Measurements from ENCODE around the gene CALML5.

The CALML5 gene

DNA sequence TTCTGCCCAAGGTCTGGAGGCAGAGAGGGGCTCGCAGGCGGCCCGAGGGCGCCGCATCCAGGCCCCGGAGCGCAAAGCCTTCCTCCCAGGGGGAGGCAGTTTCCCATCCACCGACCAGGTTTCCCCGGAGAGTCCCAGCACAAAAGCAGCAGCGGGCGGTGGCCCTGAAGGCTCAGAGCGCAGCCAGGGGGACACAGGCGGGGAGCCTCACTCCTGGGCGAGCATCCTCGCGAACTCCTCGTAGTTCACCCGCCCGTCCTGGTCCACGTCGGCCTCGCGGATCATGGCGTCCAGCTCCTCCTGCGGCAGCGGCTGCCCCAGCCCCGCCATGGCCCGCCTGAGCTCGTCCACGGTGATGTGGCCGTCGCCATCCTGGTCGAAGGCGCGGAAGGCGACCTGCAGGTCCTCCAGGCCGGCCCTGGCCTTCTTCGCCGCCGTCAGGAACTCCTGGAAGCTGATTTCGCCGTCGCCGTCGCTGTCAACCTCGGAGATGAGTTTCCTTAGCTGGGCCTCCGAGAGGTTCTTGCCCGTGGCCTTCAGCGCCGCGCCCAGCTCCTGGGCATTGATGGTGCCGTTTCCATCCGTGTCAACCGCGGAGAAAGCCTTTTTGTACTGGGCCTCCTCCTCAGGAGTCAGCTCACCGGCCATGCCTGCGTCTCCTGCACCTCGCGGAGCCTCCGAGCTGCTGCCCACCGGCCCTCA lies 428 bp downstream of the CALML5 start:
- no peak for DNase-seq

DNA sequence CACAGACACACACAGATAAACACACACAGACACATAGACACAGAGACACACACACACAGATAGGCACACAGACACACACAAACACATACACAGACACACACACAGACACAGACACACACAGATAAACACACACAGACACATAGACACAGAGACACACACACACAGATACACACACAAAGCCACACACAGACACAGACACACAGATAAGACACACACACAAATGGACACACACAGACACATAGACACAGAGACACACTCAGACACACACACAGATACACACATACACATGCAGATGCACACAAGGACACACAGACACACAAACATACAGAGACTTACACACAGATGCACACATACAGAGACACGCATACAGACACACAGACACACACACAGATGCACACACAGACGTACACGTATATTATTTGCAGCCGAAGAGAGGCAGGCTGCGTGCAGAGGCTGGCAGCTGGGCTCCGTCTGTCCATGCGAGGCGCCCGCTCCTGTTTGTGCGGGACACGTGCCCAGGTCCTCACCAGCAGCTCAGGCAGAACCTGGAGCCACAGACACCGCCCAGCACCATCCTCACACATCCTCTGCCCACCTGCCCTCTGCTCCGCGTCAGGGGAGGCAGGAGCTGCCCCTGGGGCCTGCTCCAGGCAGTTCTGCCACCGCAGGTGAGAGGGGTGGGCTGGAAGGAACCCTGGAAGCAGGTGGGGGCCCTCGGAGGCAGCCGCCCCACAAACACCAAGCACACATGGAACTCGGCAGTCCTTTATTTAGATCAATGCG lies 1.2 kb downstream of the CALML5 start:
- no peak for DNase-seq

DNA sequence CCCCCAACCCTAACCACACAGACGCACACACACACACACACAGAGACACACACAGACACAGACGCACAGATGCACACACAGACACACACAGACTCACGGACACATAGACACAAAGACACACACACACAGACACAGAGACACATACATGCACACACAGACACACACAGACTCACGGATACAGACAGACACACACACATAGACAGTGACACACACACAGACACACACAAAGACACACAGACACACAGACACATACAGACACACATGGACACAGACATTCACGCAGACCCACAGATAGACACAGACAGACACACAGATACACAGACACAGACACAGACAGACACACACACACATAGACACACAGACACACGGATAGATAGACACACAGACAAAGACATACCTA lies 2.1 kb downstream of the CALML5 start:
- DNase-seq = no peak

DNA sequence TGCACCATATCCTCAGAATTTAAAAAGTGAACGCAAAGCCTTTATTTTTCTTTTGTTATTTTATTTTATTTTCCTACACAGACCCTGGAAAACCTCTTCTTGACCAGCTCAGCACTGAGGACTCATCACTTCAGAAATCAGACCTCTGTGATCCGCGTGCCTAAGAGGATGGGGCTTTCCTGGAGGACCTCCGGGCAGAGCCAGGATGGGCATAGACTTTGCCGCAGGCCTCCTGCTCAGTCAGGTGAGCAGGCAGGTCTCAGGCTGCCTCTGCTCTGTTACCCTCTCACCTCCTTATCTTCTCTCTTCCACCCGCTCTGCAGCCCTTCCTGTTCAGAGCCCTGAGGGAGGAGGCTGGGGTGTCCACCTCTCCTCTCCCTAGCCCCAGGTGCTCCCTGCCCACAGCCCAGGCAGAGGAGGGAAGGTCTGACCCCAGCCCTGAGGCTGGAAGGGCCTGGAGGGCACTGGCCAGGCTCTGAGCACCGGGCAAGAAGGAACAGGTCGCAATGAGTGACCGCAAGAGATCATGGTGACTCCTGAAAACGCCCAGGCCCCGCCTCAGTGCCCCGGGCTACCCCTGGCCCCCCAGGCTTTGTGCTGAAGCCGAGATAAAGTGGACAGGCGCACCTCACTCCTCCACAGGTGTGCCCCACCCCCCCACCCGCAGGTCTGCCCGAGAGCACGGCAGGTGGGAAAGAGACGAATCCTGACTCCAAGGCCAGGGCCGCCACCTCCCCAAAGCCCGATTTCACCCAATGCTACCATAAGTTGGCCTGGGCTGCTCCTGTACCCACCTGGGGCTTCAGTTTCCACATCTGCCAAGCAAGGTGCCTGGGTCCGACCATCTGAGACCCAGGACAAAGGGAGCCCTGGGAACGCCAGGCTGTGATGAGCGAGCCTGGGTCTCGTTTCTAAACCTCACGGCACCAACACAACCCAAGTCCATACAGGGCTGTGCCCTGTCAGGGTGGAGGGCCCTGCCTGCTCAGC lies 2.8 kb downstream of the CALML5 start:
- DNase-seq = no peak

DNA sequence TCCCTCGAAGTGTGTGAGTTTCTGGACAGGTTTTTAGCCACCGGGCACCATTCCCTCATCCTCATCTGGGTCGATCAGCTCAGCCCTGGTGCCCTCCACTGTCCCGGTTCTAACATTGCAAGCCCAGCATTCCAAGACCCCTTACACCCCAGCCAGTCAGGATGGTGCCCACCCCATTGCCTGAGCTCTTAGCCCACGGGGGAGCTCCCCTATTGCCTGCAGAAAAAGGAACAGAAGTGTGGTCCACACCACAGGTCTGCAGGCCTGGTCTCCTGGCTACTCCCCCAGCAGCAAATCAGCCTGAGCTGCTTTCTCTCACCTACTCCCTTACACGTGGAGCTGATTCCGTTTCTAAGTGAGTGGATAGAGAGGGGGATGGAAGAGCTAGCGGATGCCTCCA lies 4.8 kb downstream of the CALML5 start:
- no peak for DNase-seq

DNA sequence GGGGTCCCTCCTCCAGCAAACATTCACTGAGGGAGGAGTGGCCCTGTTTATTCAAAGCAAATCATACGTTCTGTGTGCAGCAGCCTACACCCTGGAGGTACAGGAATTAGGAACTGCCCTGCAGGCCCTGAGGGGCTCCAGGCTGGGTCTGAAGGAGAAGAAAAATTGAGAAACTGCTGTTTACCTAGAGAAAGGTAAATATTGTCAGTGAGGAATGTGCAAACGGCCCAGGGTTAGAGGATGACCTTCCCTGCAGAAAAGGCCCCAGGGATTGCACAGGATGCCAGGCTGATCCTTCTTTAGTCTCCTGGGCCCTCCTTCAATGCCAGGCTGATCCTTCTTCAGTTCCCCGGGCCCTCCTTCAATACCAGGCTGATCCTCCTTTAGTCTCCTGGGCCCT lies 5.7 kb downstream of the CALML5 start:
- no peak for DNase-seq

DNA sequence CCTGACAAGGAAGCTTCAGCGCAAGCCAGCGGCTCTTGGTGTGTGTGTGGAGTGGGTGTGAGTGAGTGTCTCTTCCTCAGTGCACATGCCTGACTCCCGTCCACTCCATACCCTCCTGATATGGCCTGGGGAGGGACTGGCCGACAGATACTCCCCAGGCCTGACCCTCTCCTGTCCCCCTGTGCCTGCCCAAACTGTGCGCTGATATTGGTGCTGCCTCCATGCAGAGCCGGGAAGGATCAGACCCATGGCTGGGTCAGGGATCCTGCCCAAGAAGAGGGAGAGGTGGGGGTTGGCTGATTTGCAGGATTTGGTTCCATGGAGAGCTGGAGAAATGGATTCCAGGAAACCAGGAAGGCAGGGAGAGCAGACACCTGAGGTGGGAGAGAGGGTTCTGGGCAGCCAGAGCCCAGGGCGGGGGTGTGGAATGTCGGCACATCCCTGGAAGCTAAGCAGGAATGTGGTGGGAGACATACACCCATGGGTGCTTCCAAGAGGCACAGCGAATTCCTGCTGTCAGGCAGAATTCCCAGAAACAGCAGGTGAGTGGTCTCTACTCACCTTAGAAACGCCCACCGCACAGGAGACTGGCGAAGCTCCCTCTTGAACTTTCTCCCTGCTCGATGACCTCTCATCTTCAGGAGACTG lies 6.3 kb downstream of the CALML5 start:
- no peak for DNase-seq

DNA sequence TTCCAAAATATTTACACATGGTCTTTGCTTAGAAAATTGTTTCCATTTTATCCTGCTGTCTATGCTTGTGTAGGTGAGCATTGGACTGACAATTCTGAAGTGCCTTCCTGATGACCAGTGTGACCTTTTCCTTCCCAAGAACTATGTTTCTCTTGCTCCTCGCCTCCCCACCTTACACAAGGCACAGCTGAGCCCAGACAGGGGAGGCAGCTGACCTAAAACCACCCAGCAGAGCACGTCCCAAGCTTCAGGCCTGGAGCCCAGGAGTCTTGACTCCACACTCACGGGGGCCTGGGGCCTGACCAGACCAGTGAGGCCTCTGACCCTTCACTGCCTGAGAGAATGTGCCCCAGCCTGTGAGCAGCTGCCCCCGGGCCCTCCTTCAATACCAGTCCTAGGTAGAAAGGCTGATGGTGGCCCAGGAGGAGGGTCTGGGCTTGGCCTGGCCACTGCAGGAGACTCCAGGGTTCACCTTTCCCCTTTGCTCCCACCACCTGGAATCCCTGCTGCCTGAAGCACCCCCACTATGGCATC lies 7.0 kb downstream of the CALML5 start:
- DNase-seq = no peak

DNA sequence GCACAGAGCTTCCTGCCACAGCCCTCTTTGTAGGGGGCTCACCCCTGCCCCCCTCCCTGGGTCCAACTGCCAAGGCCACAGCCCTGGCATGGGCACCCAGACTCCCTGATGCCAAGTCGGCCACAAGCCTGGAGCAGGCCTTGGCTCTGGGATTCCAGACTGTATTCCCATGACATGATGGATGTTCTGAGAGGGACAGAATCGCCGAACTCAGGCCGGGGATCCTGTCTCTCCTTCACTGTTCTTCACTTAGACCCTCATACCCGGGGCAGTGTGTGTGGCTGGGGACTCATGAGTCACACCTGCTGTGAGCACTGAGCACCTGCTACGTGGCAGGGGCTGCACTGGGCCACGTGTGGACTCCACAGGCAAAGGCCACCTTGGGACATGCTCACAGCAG lies 7.9 kb downstream of the CALML5 start:
- no peak for DNase-seq

DNA sequence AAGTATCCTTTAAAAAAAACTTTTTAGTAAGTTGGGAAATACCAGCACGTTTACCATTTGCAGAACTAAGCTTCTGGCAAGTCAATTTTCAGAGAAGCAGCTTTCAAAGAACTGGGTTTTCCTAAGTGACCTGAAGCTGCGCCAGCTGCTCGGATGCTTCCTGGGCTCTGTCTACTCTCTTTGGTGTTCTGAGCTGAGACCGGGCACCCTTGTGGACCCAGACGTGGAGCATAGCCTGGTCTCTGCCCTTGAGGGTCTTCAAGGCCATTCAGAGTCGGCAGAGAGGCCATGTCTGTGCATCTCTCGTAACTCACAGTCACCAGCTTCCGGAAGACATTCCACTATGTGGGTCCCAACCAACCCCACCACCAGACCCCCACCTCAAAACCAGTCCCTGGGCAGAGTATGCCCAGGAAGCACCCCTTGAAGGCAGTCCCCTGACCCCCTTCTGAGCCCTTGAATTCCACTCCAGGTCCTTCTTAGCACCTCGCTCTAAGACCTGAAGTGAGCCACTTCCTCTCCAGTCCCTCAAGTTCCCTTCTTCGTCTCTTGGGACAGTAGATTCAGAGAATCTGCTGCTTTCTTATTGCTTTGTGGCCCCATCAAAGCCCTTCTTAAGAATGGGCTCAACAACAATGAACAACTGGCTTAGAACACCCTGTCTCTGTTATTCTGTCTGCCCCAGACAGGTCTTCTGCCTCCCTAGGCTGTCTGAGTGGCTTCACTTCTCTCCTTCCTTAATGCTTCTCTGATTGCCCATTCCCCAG lies 8.5 kb downstream of the CALML5 start:
- DNase-seq = no peak

DNA sequence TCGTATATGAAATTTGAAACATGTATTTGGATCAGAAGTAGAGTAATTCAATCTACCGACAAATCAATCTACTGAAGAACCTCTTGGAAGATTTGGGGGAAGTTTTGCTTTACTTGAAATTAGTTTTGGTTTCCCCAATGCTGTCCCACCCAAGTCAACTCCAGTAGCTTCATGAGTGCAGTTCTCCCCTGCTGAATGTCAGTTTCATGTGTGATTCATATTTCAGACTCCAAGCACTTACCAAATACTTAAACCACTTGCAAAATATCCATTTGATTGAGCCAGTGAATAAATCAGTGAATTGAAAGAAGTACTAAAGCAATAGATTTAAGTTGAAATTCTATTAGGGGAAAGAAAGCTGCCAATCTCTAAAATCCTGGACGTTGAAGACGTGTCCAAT lies 9.3 kb downstream of the CALML5 start:
- DNase-seq = no peak

DNA sequence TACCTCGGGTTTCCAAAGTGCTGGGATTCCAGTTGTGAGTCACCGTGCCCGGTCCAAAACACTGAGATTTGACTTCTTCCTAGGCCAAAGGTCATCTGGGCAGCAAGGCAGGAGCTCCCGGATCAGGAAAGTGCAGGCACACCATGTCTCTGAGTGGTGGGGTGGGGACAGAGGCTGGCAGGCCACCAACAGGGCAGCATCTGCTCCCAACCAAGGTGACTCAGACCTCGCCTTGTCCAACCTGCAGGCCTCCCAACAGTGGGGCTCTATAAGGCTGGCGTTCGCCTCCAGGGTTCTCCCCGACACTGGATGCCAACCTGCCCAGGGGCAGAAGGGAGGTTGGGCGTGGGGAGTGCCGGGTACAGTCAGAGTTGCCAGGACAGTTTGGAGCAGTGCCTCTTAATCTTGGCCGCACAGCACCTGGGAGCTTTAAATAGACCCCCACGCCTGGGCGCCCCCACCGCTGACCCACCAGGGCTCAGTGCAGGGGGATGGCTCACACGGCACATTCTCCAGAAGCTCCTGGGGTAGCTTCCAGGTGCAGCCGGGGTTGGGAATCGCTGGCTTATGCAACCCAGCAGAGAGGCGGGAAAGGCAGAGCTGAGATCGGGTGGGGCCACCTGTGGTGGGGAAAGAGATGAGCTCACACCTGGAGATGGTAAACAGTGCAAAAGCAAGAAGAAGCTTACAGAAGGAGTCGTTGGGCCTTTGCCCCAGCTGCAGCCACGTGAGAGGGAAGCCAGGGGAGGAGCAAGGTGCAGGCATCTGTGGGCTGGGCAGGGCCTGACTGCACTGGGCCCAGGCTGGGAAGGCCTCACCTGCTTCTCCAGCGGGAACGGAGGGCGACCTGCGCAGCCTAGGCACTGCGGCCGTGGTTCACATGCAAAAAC lies 10.9 kb downstream of the CALML5 start:
- no peak for DNase-seq

DNA sequence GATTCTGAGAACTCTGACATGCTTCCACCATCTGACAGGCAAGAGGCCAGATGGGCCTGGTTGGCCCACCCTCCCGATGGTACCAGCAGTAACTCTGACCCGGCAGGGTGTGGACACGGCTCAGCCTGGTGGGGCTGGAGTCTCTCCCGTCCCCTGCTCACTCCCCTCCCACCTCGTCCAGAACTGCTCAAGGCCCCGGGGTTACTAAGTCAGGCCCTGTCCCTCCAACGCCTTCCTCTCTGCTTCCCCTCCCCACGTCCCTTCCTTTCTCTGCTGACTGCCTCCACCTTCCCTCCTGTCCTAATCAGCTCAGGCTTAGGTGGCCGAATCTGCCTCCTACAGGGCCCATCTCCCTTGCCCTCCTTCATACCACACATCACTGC lies 12.5 kb downstream of the CALML5 start:
- DNase-seq = no peak

DNA sequence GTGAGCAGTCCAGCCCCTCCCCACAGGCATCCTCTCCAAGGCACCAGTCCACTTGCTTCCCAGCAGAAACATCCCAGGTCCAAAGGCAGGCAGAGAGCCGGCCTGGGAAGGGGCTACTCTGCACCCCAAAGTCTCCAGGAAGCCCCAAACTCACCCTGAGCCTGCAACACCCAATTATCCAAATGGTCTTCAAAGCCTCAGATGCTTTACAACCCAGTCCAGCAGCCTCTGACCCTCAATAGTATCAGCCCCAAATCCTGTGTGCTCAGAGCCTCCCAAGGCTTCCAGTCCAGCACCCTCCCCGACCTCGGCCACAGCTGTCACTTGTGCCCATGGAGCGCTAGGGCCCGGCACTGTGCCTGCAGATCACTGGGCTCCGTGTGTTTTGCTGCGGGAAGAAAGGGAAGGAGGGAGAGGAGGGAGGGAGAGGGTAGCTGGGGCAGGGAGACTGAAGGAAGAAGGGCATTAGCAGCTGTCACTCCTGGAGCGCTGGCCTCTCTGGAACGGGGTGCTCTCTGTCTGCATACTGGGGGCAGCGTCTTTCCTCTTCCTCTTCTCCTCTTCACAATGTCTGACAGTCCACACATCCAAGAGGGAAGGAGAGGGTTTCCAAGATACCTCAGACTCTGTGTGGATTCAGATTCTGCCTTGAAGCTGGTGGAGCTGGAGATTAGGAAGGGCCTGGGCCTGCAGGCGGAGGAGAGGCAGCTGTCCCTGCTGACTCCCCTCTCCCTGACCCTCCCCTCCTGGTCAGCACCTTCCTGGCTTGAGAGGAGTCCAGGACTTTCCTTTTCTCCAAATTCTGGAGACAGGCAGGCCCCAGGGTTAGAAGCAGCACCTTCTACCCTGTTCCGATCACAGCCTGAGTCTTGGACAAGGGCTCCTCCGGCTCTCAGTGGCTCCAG lies 13.2 kb downstream of the CALML5 start:
- DNase-seq = no peak

DNA sequence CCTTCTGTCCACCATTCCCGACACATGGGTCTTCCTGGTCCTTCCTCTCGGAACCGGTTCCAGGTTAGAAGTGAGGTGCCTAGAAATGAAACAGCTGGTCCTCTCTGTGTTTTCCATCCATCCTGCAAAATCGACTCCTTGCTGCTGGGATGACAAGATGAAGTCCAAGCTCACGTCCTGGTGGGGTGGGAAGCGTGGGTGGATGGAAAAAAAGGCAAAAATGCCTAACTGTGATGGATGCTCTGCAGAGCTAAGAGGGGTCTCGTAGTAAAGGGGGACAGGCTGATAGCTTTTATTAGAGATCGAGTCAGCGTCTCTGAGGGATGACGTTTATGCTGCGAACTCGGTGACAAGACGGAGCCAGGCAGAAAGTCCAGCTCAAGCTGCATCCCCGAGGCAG lies 14.1 kb downstream of the CALML5 start:
- no peak for DNase-seq

DNA sequence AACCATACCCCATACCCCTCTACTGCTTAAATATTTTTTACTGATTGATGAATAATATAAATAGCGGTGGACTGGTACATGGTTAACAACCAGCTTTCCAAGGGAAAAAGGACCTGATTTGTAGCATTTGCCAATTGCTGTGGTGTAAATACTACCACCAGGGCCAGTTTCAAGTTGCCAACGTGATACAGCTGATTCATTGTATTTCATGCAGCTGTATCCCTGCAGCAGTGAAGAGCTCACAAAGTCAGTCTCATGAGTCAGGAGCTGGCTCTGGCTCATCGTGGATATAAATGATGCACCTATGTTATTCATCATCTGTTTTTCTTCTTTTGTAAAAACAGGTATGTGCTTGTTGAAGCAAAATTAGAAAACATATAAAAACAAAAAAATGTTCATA lies 15.2 kb downstream of the CALML5 start:
- no peak for DNase-seq

DNA sequence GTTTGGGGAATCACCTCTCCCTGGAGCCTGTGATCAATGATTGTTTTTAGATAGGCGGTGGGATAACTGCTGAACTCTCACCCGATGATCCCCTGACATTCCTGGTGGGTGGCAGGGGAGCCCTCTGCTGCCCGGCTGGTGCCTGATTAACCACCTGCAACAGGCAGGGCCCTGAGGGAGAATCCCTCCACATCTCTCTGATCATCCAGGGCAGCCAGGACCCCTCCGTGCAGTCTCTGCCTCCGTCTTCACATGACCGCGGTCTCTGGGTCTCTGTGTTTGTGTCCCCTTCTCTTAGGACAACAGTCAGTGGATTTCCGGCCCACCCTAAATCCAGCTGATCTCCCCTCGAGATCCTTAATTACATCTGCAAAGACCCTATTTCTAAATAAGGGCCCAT lies 17.4 kb downstream of the CALML5 start:
- no peak for DNase-seq

DNA sequence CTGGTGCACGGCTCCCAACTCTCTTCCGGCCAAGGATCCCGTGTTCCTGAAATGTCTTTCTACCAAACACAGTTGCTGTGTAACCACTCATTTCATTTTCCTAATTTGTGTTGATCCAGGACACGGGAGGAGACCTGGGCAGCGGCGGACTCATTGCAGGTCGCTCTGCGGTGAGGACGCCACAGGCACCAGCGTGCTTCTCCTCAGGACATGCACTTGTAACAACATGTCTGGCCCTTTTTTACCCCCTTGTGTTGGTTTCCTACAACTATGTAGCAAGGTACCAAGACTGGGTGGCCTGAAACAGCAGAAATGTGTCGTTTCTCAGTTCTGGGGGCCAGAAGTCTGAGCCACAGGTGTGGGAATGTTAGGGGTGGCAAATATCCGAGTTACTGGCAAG lies 18.2 kb downstream of the CALML5 start:
- DNase-seq = no peak

DNA sequence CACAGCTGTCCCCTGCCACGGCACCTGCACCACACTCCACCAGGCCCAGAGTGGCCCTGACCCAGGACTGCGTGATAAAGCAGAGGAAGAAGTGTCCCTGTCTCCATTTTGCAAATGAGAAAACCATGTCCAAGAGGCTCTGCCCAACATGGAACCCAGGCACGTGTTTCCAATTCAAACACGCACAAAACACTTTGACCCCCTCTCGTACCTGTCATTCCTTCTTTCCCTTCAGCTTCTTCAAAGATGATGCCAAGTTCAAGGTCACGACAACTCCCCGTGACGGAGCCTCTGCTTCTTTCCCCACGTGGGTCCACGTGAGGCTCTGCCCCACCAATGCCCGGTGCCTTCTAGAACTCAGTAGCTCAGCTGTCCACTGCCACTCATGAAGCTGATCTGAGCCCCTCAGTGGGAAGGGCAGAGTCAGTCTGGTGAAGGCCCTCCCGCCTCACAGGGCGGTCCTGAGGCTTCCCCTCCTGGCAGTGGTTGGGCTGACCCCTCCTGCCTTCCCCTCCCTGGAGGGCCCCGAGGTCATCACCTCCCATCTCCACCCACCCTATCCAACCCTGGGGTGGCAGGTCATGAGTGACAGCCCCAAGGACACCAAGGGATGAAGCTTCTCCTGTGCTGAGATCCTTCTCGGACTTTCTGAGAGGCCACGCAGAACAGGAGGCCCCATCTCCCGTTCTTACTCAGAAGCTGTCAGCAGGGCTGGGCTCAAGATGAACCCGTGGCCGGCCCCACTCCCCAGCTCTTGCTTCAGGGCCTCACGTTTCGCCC lies 19.0 kb downstream of the CALML5 start:
- DNase-seq = no peak

All from cerebellar nuclear complex (tissue), 1 donor.